MM.1S (cell line): ENCODE measurements around the gene FOXK1.

ENCODE experiments used
- DNase-seq: peaks from one replicate; pipeline ENCODE4 v3.0.0-alpha.2; 2015
- H2AFZ ChIP-seq: fragments of 300-600 bp; sonication (generic); 2 replicates; pipeline ENCODE4 v1.6.0; 2016; ENCODE audit warnings: antibody characterized with exemption, low read length
- H3F3A ChIP-seq: fragments of 300-600 bp; sonication (generic); 2 replicates; pipeline ENCODE4 v1.6.1; 2016; ENCODE audit warnings: mild to moderate bottlenecking, antibody characterized with exemption, low read length, moderate library complexity, mixed read lengths; ENCODE audit not compliant: insufficient read depth
- H3K27ac ChIP-seq: fragments of 300-600 bp; sonication (generic); 2 replicates; pipeline ENCODE4 v1.5.1; 2016; ENCODE audit warnings: mild to moderate bottlenecking, low read length
- H3K27me3 ChIP-seq: fragments of 300-600 bp; sonication (generic); replicated peaks from 2 replicates; pipeline ENCODE4 v1.6.0; 2016; ENCODE audit warnings: low read length; ENCODE audit not compliant: insufficient read depth
- H3K36me3 ChIP-seq: fragments of 300-600 bp; sonication (generic); replicated peaks from 2 replicates; pipeline ENCODE4 v1.6.1; 2016; ENCODE audit warnings: mild to moderate bottlenecking, low read length, mixed read lengths; ENCODE audit not compliant: insufficient read depth
- H3K4me1 ChIP-seq: fragments of 300-600 bp; sonication (generic); 2 replicates; pipeline ENCODE4 v1.6.1; 2016; ENCODE audit warnings: low read length, mixed read lengths
- H3K4me2 ChIP-seq: fragments of 300-600 bp; sonication (generic); 2 replicates; pipeline ENCODE4 v1.6.0; 2016; ENCODE audit warnings: low read depth, low read length
- H3K4me3 ChIP-seq: fragments of 300-600 bp; sonication (generic); 2 replicates; pipeline ENCODE4 v1.5.1; 2016; ENCODE audit warnings: low read length, mixed read lengths
- H3K79me2 ChIP-seq: fragments of 300-600 bp; sonication (generic); 2 replicates; pipeline ENCODE4 v1.6.1; 2016; ENCODE audit warnings: mixed run types, low read length, mixed read lengths
- H3K9ac ChIP-seq: fragments of 300-600 bp; sonication (generic); 2 replicates; pipeline ENCODE4 v1.6.1; 2016; ENCODE audit warnings: low read length, mixed read lengths
- H3K9me2 ChIP-seq: fragments of 300-600 bp; sonication (generic); replicated peaks from 2 replicates; pipeline ENCODE4 v1.6.1; 2016; ENCODE audit warnings: mild to moderate bottlenecking, low read length, mixed read lengths; ENCODE audit not compliant: insufficient read depth
- H3K9me3 ChIP-seq: fragments of 300-600 bp; sonication (generic); replicated peaks from 2 replicates; pipeline ENCODE4 v1.6.1; 2016; ENCODE audit warnings: mild to moderate bottlenecking, low read length, mixed read lengths; ENCODE audit not compliant: insufficient read depth
- H4K20me1 ChIP-seq: fragments of 300-600 bp; sonication (generic); 2 replicates; pipeline ENCODE4 v1.6.1; 2016; ENCODE audit warnings: mild to moderate bottlenecking, low read length, moderate library complexity, mixed read lengths; ENCODE audit not compliant: insufficient read depth
- EZH2 ChIP-seq: fragments of 300-600 bp; sonication (generic); optimal IDR thresholded peaks from 2 replicates; pipeline ENCODE3; 2017; ENCODE audit warnings: low read depth, mild to moderate bottlenecking, antibody characterized with exemption, low read length, mixed read lengths
- EZH2phosphoT487 ChIP-seq: fragments of 300-600 bp; sonication (generic); IDR thresholded peaks from 2 replicates; pipeline ENCODE4 v1.6.1; 2018; ENCODE audit warnings: antibody characterized with exemption, low read length
- TF ChIP-seq, protein P1 (sequence below): fragments of 300-600 bp; sonication (generic); IDR thresholded peaks from 2 replicates; pipeline ENCODE4 v1.5.1; 2016; ENCODE audit warnings: antibody characterized with exemption, low read length, mixed read lengths

FOXK1 gene

DNA sequence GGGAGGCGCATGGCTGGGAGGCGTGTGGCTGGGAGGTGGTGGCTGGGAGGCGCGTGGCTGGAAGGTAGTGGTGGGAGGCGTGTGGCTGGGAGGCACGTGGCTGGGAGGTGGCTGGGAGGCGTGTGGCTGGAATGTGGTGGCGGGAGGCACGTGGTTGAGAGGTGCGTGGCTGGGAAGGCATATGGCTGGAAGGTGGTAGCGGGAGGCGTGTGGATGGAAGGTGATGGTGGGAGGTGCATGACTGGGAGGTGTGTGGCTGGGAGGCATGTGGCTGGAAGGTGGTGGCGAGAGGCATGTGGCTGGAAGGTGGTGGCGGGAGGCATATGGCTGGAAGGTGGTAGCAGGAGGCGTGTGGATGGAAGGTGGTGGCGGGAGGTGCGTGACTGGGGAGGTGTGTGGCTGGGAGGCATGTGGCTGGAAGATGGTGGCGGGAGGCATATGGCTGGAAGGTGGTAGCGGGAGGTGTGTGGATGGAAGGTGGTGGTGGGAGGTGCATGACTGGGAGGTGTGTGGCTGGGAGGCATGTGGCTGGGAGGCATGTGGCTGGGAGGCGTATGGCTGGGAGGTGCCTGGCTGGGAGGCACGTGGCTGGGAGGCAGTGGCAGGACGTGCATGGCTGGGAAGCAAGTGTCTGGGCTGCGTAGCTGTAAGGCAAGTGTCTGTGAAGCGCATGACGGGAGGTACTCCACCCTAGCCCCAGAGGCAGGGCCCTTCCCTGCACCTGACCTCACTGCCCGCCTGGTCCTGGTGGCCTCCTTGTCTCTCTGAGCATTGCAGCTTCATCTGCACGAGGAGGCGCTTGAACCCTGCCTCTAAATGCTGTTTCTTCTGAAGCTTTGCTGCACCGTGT is 35.1 kb downstream of the FOXK1 start:
- no peak overlapping the region for H3K9ac ChIP-seq
- no peaks in the 10 kb centered on the region for H3K4me1 ChIP-seq
- H4K20me1 ChIP-seq = no peaks in the 10 kb centered on the region
- H3K79me2 ChIP-seq = peaks cover 93% of the 10 kb centered on the region
- H2AFZ ChIP-seq = no peak overlapping the region
- no peaks in the 10 kb centered on the region for H3K27me3 ChIP-seq
- no peaks in the 10 kb centered on the region for H3K9me2 ChIP-seq
- no peak overlapping the region for H3K27ac ChIP-seq
- H3K36me3 ChIP-seq = no peaks in the 10 kb centered on the region
- no peak for DNase-seq
- TF ChIP-seq EZH2 (no peak), EZH2phosphoT487 (no peak)
- TF ChIP-seq, protein P1, sequence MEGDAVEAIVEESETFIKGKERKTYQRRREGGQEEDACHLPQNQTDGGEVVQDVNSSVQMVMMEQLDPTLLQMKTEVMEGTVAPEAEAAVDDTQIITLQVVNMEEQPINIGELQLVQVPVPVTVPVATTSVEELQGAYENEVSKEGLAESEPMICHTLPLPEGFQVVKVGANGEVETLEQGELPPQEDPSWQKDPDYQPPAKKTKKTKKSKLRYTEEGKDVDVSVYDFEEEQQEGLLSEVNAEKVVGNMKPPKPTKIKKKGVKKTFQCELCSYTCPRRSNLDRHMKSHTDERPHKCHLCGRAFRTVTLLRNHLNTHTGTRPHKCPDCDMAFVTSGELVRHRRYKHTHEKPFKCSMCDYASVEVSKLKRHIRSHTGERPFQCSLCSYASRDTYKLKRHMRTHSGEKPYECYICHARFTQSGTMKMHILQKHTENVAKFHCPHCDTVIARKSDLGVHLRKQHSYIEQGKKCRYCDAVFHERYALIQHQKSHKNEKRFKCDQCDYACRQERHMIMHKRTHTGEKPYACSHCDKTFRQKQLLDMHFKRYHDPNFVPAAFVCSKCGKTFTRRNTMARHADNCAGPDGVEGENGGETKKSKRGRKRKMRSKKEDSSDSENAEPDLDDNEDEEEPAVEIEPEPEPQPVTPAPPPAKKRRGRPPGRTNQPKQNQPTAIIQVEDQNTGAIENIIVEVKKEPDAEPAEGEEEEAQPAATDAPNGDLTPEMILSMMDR = no peak
- H3K9me3 ChIP-seq = no peaks in the 10 kb centered on the region
- H3K4me2 ChIP-seq = no peak overlapping the region
- no peak overlapping the region for H3K4me3 ChIP-seq
- H3F3A ChIP-seq = no peaks in the 10 kb centered on the region

DNA sequence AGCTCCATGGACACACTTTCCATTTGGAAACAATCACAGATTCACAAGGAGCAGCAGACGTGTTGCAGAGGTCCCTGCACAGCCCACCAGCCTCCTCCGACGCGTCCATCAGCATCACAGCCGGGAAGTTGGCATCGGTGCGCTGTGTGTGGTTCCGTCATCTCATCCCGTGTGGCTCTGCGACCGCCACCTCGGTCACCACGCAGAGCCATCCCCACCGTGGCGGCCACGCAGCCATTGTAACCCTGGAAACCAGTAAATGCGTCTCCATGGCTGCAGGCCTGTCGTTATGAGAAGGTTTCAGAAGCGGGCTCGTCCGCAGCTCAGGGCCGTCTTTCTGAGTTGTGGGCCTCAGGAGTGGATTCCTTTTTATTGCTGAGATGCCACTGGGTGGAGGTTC is 36.0 kb downstream of the FOXK1 start:
- Histone ChIP-seq H3K9me3 (no peaks in the 10 kb centered on the region), H3K4me3 (no peak overlapping the region), H3K79me2 (peaks cover 93% of the 10 kb centered on the region), H2AFZ (no peak overlapping the region), H4K20me1 (no peaks in the 10 kb centered on the region), H3K9ac (no peak overlapping the region), H3K4me2 (no peak overlapping the region), H3K27ac (no peak overlapping the region), H3K36me3 (no peaks in the 10 kb centered on the region), H3F3A (no peaks in the 10 kb centered on the region), H3K4me1 (no peaks in the 10 kb centered on the region), H3K27me3 (no peaks in the 10 kb centered on the region), H3K9me2 (no peaks in the 10 kb centered on the region)
- no peak for TF ChIP-seq EZH2phosphoT487
- TF ChIP-seq, protein P1 = no peak
- TF ChIP-seq EZH2 = no peak
- no peak for DNase-seq

DNA sequence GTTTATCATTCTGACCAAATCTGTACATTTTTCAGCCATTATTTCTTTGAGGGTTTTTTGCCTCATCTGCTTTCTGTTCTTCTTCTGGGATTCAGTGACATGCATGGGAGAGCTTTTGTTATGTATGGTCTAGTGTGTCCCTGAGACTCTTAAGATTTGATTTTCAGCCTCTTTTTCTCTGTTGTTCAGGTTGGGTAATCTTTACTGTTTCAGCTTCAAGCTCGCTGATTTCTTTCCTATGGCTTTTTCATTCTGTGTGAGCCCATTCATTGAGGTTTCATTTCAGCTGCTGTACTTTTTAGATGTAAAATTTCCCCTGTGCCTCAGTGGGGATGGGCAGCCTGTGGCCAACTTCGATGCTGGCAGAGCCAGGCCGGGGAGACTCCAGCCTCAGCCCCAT is 38.1 kb downstream of the FOXK1 start:
- Histone ChIP-seq H3K9me3 (no peaks in the 10 kb centered on the region), H3K79me2 (peaks cover 91% of the 10 kb centered on the region), H3K36me3 (no peaks in the 10 kb centered on the region), H3K4me2 (no peak overlapping the region), H3K9me2 (no peaks in the 10 kb centered on the region), H3K27me3 (no peaks in the 10 kb centered on the region), H3K4me3 (no peak overlapping the region), H2AFZ (no peak overlapping the region), H3K27ac (no peak overlapping the region), H3K9ac (no peak overlapping the region), H3K4me1 (no peaks in the 10 kb centered on the region), H4K20me1 (no peaks in the 10 kb centered on the region), H3F3A (peaks cover 11% of the 10 kb centered on the region; the same call in 1 of the 2 replicates)
- TF ChIP-seq, protein P1 = no peak
- TF ChIP-seq EZH2 = no peak
- TF ChIP-seq EZH2phosphoT487 = no peak
- no peak for DNase-seq
